Measurements from ENCODE around the gene IKZF1. TPM values are rescaled to one million over a fixed set of nuclear protein-coding genes. Genes with fewer than 3 reads are reported as not detected.

Gene IKZF1
- total and polyA plus RNA-seq, 9 of the 15 experiments (the other 6 are each of a cell fraction or from before 2014, with no cell fraction given) = 12.6 to 85.3 (median 44.7) TPM

DNA sequence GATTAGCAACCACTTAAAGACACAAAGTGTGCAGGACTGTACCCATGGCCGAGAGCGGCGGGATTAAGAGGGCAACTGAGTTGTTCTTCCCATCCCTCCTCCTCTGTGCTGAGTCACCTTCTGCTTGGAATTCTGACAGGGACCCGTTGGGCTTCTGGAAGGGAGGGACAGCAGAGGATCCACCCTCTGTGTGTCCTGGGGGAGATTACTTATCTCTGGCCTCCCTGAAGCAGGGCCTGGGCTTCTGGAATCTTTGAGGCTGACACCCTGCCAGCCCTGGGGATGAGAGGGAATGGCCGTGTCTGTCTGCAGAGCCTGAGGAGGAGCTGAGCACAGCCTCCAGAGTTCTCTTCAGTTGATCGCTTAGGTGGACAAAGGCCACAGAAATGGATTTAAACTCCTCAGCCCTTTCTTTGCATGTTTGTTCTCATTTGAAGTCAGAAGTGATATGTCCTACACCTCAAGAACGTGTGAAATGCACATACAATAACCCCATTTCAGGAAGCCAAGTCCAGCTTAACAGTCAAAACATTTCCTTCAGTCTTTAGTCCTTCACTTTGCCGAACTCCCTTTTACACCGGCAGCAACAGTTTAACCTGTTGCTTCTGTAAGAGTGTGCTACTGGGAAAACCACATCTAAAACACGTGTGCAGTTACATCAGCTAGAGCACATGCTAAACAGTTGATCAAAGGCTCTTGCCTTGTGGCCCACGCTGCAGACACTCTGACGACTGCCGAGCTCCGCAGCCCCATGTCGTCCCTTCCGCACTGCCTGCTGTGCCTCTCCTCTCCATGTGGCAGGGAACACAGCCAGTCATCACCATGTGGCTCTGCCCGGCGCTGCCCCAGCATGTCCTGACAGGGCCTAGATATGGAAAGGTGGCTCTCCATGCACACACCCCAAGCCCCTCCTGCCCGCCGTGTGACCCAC, 55.7 kb downstream of the IKZF1 start (continued):
- TF ChIP-seq, protein P1, sequence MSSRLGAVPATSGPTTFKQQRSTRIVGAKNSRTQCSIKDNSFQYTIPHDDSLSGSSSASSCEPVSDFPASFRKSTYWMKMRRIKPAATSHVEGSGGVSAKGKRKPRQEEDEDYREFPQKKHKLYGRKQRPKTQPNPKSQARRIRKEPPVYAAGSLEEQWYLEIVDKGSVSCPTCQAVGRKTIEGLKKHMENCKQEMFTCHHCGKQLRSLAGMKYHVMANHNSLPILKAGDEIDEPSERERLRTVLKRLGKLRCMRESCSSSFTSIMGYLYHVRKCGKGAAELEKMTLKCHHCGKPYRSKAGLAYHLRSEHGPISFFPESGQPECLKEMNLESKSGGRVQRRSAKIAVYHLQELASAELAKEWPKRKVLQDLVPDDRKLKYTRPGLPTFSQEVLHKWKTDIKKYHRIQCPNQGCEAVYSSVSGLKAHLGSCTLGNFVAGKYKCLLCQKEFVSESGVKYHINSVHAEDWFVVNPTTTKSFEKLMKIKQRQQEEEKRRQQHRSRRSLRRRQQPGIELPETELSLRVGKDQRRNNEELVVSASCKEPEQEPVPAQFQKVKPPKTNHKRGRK (tag; IDR thresholded peaks at IDR 0.05) = no peak
- TF ChIP-seq, protein P2, sequence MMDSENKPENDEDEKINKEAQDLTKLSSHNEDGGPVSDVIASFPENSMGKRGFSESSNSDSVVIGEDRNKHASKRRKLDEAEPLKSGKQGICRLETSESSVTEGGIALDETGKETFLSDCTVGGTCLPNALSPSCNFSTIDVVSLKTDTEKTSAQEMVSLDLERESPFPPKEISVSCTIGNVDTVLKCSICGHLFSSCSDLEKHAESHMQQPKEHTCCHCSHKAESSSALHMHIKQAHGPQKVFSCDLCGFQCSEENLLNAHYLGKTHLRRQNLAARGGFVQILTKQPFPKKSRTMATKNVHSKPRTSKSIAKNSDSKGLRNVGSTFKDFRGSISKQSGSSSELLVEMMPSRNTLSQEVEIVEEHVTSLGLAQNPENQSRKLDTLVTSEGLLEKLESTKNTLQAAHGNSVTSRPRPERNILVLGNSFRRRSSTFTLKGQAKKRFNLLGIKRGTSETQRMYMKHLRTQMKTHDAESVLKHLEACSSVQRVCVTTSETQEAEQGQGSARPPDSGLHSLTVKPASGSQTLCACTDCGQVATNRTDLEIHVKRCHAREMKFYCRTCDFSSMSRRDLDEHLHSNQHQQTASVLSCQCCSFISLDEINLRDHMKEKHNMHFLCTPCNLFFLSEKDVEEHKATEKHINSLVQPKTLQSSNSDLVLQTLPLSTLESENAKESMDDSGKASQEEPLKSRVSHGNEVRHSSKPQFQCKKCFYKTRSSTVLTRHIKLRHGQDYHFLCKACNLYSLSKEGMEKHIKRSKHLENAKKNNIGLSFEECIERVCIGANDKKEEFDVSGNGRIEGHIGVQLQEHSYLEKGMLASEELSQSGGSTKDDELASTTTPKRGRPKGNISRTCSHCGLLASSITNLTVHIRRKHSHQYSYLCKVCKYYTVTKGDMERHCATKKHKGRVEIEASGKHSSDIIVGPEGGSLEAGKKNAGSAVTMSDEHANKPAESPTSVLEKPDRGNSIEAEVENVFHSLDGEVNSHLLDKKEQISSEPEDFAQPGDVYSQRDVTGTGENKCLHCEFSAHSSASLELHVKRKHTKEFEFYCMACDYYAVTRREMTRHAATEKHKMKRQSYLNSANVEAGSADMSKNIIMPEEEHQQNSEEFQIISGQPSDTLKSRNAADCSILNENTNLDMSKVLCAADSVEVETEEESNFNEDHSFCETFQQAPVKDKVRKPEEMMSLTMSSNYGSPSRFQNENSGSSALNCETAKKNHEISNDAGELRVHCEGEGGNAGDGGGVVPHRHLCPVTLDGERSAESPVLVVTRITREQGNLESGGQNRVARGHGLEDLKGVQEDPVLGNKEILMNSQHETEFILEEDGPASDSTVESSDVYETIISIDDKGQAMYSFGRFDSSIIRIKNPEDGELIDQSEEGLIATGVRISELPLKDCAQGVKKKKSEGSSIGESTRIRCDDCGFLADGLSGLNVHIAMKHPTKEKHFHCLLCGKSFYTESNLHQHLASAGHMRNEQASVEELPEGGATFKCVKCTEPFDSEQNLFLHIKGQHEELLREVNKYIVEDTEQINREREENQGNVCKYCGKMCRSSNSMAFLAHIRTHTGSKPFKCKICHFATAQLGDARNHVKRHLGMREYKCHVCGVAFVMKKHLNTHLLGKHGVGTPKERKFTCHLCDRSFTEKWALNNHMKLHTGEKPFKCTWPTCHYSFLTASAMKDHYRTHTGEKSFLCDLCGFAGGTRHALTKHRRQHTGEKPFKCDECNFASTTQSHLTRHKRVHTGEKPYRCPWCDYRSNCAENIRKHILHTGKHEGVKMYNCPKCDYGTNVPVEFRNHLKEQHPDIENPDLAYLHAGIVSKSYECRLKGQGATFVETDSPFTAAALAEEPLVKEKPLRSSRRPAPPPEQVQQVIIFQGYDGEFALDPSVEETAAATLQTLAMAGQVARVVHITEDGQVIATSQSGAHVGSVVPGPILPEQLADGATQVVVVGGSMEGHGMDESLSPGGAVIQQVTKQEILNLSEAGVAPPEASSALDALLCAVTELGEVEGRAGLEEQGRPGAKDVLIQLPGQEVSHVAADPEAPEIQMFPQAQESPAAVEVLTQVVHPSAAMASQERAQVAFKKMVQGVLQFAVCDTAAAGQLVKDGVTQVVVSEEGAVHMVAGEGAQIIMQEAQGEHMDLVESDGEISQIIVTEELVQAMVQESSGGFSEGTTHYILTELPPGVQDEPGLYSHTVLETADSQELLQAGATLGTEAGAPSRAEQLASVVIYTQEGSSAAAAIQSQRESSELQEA (IDR thresholded peaks at IDR 0.05; ENCODE audit: low read depth) = no peak
- TF ChIP-seq, protein P3, sequence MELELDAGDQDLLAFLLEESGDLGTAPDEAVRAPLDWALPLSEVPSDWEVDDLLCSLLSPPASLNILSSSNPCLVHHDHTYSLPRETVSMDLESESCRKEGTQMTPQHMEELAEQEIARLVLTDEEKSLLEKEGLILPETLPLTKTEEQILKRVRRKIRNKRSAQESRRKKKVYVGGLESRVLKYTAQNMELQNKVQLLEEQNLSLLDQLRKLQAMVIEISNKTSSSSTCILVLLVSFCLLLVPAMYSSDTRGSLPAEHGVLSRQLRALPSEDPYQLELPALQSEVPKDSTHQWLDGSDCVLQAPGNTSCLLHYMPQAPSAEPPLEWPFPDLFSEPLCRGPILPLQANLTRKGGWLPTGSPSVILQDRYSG (tag; conservative IDR thresholded peaks at IDR 0.05; ENCODE audit: low read depth) = peak; percentile 87
- TF ChIP-seq CHD2 (IDR thresholded peaks at IDR 0.05; ENCODE audit: low read depth, low read length) (no peak), ZNF764 (CRISPR knock-in tag; IDR thresholded peaks at IDR 0.05; ENCODE audit: low read depth) (peak; percentile 37; the same call in 1 of the 2 replicates), MYC (IDR thresholded peaks at IDR 0.05; ENCODE audit: low read depth, low read length) (peak; percentile 92), MYC (CRISPR knock-in tag; IDR thresholded peaks at IDR 0.05; ENCODE audit: borderline replicate concordance, low read depth) (peak; percentile 94), SMAD2 (IDR thresholded peaks at IDR 0.05; ENCODE audit: low read depth, low read length) (no peak), CCAR2 (IDR thresholded peaks at IDR 0.05; ENCODE audit: low read depth, low read length) (no peak)
- TF ChIP-seq, protein P4, sequence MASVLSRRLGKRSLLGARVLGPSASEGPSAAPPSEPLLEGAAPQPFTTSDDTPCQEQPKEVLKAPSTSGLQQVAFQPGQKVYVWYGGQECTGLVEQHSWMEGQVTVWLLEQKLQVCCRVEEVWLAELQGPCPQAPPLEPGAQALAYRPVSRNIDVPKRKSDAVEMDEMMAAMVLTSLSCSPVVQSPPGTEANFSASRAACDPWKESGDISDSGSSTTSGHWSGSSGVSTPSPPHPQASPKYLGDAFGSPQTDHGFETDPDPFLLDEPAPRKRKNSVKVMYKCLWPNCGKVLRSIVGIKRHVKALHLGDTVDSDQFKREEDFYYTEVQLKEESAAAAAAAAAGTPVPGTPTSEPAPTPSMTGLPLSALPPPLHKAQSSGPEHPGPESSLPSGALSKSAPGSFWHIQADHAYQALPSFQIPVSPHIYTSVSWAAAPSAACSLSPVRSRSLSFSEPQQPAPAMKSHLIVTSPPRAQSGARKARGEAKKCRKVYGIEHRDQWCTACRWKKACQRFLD (CRISPR knock-in tag; IDR thresholded peaks at IDR 0.05) = peak; percentile 91
- TF ChIP-seq, protein P5, sequence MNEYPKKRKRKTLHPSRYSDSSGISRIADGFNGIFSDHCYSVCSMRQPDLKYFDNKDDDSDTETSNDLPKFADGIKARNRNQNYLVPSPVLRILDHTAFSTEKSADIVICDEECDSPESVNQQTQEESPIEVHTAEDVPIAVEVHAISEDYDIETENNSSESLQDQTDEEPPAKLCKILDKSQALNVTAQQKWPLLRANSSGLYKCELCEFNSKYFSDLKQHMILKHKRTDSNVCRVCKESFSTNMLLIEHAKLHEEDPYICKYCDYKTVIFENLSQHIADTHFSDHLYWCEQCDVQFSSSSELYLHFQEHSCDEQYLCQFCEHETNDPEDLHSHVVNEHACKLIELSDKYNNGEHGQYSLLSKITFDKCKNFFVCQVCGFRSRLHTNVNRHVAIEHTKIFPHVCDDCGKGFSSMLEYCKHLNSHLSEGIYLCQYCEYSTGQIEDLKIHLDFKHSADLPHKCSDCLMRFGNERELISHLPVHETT (CRISPR knock-in tag; conservative IDR thresholded peaks at IDR 0.05 in 1 of 2, IDR thresholded peaks at IDR 0.05 in 1 of 2) = 0 out of 4 replicates have a peak, but pooled peaks of 1 of the 2 experiments have one; percentile 13
